Retinal pigment epithelial cell (primary cell): Measurements from ENCODE around the gene GALM.

Experiments used
- DNase-seq: peaks from one replicate; pipeline ENCODE4 v3.0.0-alpha.2; 2010; ENCODE audit warnings: low read depth
- H3K4me3 ChIP-seq: 2 replicates; pipeline ENCODE4 v1.5.1; 2011; ENCODE audit warnings: mild to moderate bottlenecking, low read length, control low read depth, moderate library complexity
- TF ChIP-seq, protein P1 (sequence below): conservative IDR thresholded peaks from 2 replicates; pipeline ENCODE4 v1.5.1; 2011; ENCODE audit warnings: low read depth, low read length, control low read depth, inconsistent platforms

Gene GALM

DNA sequence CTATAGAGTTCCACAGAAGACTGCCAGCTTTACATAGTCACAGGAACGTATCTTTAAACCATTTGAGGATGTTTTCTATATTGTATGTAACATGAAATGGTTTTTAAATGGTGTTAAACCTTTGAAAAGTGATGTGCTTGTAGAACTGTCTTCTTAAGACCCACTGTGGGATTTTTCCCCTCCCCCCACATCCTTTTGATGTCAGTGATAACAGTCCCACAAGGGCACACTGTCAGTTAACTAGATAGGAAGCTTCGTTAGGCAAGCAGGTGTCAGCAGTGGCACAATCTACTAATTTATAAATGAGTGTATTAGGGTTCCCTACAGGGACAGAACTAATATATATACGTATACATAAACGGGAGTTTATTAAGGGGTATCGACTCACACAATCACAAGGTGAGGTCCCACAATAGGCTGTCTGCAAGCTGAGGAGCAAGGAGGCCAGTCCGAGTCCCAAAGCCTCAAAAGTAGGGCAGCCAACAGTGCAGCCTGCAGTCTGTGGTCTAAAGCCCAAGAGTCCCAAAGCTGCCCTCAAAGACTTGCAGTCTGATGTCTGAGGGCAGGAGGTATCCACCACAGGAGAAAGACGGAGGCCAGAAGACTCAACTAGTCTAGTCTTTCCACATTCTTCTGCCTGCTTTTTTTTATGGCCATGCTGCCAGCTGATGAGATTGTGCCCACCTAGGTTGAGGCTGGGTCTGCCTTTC, 39.4 kb upstream of the GALM start:
- H3K4me3 ChIP-seq: no peak overlapping the region
- no peak for DNase-seq
- TF ChIP-seq, protein P1, sequence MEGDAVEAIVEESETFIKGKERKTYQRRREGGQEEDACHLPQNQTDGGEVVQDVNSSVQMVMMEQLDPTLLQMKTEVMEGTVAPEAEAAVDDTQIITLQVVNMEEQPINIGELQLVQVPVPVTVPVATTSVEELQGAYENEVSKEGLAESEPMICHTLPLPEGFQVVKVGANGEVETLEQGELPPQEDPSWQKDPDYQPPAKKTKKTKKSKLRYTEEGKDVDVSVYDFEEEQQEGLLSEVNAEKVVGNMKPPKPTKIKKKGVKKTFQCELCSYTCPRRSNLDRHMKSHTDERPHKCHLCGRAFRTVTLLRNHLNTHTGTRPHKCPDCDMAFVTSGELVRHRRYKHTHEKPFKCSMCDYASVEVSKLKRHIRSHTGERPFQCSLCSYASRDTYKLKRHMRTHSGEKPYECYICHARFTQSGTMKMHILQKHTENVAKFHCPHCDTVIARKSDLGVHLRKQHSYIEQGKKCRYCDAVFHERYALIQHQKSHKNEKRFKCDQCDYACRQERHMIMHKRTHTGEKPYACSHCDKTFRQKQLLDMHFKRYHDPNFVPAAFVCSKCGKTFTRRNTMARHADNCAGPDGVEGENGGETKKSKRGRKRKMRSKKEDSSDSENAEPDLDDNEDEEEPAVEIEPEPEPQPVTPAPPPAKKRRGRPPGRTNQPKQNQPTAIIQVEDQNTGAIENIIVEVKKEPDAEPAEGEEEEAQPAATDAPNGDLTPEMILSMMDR: no peak

DNA sequence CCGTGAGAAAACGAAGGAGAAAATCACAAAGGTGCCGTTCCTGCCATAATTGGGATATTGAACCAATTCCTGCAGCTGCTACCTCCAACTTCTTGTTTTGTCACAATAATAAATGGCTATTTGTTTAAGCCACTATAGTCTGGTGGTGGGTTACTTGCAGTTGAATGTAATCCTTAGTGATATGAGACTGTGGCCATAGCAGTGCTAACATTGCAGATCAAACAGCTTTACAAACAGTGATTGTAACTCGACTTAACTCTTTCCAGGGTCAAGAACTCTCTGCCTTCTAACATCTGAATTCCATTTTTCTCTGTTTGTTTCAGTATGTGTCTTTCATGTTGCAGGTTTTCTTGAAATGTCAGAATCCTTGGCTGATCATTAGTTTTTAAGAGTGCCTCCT, 38.5 kb upstream of the GALM start:
- TF ChIP-seq, protein P1: no peak
- DNase-seq: no peak
- H3K4me3 ChIP-seq: no peak overlapping the region

DNA sequence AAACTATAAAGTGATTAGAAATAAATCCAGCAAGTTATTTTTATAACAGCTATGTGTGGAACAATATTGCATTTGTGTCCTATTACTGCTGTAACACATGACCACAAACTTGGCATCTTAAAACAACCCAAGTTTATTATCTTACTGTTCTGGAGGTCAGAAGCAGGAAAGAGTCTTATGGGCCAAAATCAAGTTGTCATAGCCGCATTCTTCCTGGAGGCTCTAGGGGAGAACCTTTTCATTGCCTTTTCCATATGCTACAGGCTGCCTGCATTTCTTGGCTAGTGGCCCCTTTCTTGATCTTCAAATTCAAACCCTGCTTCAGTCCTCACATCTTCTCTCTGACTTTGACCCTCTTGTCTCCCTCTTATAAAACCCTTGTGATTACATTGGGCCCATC, 36.2 kb upstream of the GALM start:
- TF ChIP-seq, protein P1: no peak
- H3K4me3 ChIP-seq: no peak overlapping the region
- DNase-seq: no peak

DNA sequence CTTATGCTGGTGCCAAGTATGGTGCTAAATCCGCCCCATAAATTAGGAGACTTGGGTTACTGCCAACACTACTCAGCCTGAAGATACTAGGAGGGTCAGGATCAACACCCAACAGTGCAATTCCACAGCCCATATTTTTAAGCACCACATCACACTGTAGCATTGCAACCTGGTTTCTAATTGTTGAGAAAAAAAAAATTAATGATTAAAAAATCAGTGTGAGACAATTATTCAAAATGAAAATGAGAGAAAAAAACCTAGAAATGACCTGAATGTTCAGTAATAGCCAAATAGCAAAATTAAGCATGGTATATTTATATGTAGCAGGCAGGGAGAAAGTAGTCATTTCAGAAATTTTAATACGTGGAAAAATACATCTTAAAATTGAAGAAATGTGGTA, 33.9 kb upstream of the GALM start:
- H3K4me3 ChIP-seq: no peak overlapping the region
- DNase-seq: no peak
- TF ChIP-seq, protein P1: no peak

DNA sequence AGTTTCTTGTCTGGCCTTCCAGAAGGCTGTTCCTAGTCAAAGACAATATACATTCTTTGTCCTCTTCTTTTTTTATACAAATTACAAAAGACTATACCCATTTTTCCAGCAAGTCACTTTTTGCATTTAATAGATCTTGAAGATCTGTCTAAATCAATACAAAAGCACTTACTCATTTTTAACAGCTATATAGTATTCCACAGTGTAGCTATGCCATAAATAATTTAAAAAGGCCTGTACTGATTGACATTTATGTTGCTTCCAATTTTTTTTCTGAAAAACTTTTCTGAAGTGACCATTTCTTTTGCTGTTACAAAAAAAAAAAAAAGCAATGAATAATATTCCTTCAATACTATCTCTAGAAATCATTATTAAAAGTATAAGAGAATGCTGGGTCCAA, 32.9 kb upstream of the GALM start:
- TF ChIP-seq, protein P1: no peak
- no peak overlapping the region for H3K4me3 ChIP-seq
- no peak for DNase-seq

DNA sequence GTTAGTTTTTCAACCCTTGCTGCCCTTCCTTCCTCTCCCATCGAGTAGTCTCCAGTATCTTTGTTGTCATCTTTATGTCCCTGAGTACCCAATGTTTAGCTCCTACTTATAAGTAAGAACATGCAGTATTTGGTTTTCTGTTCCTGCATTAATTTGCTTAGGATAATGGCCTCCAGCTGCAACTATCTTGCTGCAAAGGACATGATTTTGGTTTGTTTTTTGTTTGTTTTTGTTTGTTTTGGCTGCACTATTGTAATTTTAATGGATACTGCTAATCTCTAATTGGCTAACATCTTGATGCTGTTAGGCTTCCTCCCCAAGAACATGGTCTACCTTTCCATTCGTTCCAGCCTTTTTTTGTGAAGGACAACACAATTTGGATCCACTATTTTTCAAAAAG, 32.0 kb upstream of the GALM start:
- DNase-seq: no peak
- TF ChIP-seq, protein P1: no peak
- no peak overlapping the region for H3K4me3 ChIP-seq

DNA sequence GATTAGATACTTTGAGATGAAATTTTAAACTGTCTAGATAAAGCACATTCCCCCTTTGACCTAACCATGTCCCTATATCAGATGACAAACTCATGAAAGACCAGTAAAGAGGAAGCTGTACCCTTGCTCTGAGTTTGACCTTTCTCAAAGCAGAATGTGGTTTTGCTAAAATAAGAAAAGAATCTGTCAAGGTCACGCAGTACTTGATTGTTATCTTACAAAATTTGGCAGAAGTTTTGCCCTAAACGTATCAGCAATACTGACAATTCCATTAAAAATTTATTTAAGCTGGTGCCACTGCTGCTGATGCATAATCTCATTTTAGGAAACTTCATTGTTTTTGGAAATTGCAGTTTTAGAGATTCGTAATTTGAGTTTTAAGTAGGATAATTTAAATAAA, 31.2 kb upstream of the GALM start:
- H3K4me3 ChIP-seq: no peak overlapping the region
- TF ChIP-seq, protein P1: no peak
- no peak for DNase-seq
